SU-DHL-6 (cell line): ENCODE measurements around the gene HARBI1.

Source experiments
- EZH2phosphoT487 ChIP-seq: fragments of 200-600 bp; sonication (generic), shearing (Covaris generic); conservative IDR thresholded peaks from 2 replicates; pipeline ENCODE4 v1.6.1; 2018; ENCODE audit warnings: mild to moderate bottlenecking, antibody characterized with exemption, low read length, moderate library complexity, mixed read lengths
- TF ChIP-seq, protein P1 (sequence below): fragments of 200-600 bp; sonication (generic); IDR thresholded peaks from one replicate; pipeline ENCODE4 v1.5.1; 2017; ENCODE audit warnings: antibody characterized with exemption, mild to moderate bottlenecking, low read length, moderate library complexity; ENCODE audit not compliant: insufficient read depth, poor library complexity, severe bottlenecking

DNA sequence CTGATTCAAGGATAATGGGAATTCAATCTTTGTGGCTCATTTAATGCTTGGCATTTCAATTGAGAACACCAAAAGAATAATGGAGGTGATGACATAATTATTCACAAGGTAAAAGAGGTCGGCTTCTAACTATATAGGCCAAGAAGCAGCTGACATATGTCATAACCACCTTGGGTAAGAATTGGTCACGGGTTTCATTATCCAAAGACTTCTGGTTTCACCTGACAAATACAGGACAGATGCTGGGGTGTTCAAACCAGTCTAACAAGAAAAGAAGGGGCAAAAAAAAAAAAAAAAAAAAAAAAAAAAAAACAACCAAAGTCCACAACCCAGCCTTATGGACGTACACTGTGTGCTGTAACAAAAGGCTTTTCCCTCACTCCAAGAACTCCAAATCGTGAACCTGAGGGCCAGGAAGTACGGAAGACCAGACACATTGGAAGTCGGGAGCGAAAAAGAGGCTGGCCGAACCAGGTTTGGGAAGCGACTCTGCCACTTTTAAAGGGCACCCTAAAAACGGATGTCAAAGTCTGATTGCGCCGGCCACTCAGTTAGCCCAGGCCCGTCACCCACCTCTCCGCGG, 385 bp downstream of the HARBI1 start:
- TF ChIP-seq, protein P1, sequence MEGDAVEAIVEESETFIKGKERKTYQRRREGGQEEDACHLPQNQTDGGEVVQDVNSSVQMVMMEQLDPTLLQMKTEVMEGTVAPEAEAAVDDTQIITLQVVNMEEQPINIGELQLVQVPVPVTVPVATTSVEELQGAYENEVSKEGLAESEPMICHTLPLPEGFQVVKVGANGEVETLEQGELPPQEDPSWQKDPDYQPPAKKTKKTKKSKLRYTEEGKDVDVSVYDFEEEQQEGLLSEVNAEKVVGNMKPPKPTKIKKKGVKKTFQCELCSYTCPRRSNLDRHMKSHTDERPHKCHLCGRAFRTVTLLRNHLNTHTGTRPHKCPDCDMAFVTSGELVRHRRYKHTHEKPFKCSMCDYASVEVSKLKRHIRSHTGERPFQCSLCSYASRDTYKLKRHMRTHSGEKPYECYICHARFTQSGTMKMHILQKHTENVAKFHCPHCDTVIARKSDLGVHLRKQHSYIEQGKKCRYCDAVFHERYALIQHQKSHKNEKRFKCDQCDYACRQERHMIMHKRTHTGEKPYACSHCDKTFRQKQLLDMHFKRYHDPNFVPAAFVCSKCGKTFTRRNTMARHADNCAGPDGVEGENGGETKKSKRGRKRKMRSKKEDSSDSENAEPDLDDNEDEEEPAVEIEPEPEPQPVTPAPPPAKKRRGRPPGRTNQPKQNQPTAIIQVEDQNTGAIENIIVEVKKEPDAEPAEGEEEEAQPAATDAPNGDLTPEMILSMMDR, result no peak
- TF ChIP-seq EZH2phosphoT487, result no peak
